DND-41 (cell line): ENCODE data around the gene DSN1.
A peak's percentile ranks its signal among the peaks of the same experiment; 100 is the strongest.

Experiments used
- ATAC-seq: fragments of 200-7000 bp; cut with Tn5 transposase; 3 replicates; pipeline ENCODE4 v1.9.1; 2021; ENCODE audit warnings: low read depth; ENCODE audit not compliant: insufficient read depth
- DNase-seq: peaks from one replicate; pipeline ENCODE4 v3.0.0-alpha.2; 2020
- H2AFZ ChIP-seq: 2 replicates; pipeline ENCODE4 v1.6.0; 2012; ENCODE audit warnings: low read depth, low read length
- H3K27ac ChIP-seq: 2 replicates; pipeline ENCODE4 v1.5.1; 2012; ENCODE audit warnings: low read length, inconsistent platforms
- H3K27me3 ChIP-seq: fragments of 200-600 bp; sonication (generic); 2 replicates; pipeline ENCODE4 v1.6.0; 2012; ENCODE audit warnings: low read length, mild to moderate bottlenecking, inconsistent platforms; ENCODE audit not compliant: insufficient read depth, poor library complexity
- H3K36me3 ChIP-seq: 2 replicates; pipeline ENCODE4 v1.5.1; 2012; ENCODE audit warnings: low read length, inconsistent platforms; ENCODE audit not compliant: insufficient read depth
- H3K4me1 ChIP-seq: 2 replicates; pipeline ENCODE4 v1.5.1; 2012; ENCODE audit warnings: mild to moderate bottlenecking, low read length; ENCODE audit not compliant: insufficient read depth
- H3K4me2 ChIP-seq: 2 replicates; pipeline ENCODE4 v1.6.0; 2012; ENCODE audit warnings: mild to moderate bottlenecking, moderate library complexity, low read length, inconsistent platforms; ENCODE audit not compliant: insufficient read depth
- H3K4me3 ChIP-seq, 2 experiments: fragments of 200-600 bp in 1 of 2; shearing (Covaris generic) in 1 of 2; 2 replicates each; pipeline ENCODE4 v1.5.1; 2012 to 2016; ENCODE audit warnings: inconsistent platforms in 2 of 2, low read length in 2 of 2, mild to moderate bottlenecking in 2 of 2, low read depth in 1 of 2, moderate library complexity in 1 of 2
- H3K79me2 ChIP-seq: 2 replicates; pipeline ENCODE4 v1.6.0; 2012; ENCODE audit warnings: low read length, inconsistent platforms; ENCODE audit not compliant: insufficient read depth
- H3K9ac ChIP-seq: 2 replicates; pipeline ENCODE4 v1.6.0; 2012; ENCODE audit warnings: low read depth, mild to moderate bottlenecking, inconsistent platforms, low read length, moderate library complexity
- H3K9me3 ChIP-seq: 2 replicates; pipeline ENCODE4 v1.5.1; 2012; ENCODE audit warnings: low read length, moderate library complexity, mild to moderate bottlenecking, inconsistent platforms; ENCODE audit not compliant: insufficient read depth, severe bottlenecking
- H4K20me1 ChIP-seq: 2 replicates; pipeline ENCODE4 v1.6.0; 2012; ENCODE audit warnings: low read length; ENCODE audit not compliant: insufficient read depth
- EZH2 ChIP-seq: IDR thresholded peaks from 3 replicates; pipeline ENCODE4 v1.6.1; 2012; ENCODE audit warnings: borderline replicate concordance, low read depth, mild to moderate bottlenecking, moderate library complexity, low read length, inconsistent platforms; ENCODE audit not compliant: severe bottlenecking
- TF ChIP-seq, protein P1 (sequence below): IDR thresholded peaks from 2 replicates; pipeline ENCODE4 v1.5.1; 2012; ENCODE audit warnings: borderline replicate concordance, low read length, moderate library complexity, mild to moderate bottlenecking; ENCODE audit not compliant: poor library complexity, severe bottlenecking; ENCODE audit errors: extremely low read depth

The DSN1 gene

DNA sequence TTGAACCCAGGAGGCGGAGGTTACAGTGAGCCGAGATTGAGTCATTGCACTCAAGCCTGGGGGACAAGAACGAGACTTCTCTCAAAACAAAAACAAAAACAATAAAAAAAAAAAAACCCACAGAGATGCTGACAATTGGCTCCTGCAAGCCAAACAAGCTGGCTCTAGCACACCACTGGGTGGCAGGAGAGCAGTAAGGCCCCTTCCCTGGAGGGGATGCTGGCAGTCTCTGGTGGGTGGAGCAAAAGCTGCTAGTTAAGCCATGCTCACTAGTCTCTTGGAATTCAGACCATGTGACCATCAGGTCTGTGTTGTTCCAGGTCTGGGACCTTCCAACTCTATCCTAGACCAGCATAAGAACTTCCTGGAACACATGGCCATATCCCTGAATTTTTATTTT lies 18.9 kb upstream of the DSN1 start:
- Histone ChIP-seq H4K20me1 (no peaks in the 10 kb centered on the region), H3K9me3 (no peaks in the 10 kb centered on the region), H2AFZ (no peak overlapping the region), H3K27ac (no peak overlapping the region), H3K27me3 (no peaks in the 10 kb centered on the region), H3K79me2 (no peaks in the 10 kb centered on the region), H3K36me3 (peaks cover 58% of the 10 kb centered on the region), H3K4me3 (no peak overlapping the region), H3K4me1 (no peaks in the 10 kb centered on the region), H3K4me2 (no peak overlapping the region), H3K9ac (no peak overlapping the region)
- peak; percentile 28 for DNase-seq
- ATAC-seq, result peak; percentile 59; the same call in 2 of the 3 replicates
- TF ChIP-seq, protein P1, sequence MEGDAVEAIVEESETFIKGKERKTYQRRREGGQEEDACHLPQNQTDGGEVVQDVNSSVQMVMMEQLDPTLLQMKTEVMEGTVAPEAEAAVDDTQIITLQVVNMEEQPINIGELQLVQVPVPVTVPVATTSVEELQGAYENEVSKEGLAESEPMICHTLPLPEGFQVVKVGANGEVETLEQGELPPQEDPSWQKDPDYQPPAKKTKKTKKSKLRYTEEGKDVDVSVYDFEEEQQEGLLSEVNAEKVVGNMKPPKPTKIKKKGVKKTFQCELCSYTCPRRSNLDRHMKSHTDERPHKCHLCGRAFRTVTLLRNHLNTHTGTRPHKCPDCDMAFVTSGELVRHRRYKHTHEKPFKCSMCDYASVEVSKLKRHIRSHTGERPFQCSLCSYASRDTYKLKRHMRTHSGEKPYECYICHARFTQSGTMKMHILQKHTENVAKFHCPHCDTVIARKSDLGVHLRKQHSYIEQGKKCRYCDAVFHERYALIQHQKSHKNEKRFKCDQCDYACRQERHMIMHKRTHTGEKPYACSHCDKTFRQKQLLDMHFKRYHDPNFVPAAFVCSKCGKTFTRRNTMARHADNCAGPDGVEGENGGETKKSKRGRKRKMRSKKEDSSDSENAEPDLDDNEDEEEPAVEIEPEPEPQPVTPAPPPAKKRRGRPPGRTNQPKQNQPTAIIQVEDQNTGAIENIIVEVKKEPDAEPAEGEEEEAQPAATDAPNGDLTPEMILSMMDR, result peak; percentile 40
- TF ChIP-seq EZH2, result no peak

DNA sequence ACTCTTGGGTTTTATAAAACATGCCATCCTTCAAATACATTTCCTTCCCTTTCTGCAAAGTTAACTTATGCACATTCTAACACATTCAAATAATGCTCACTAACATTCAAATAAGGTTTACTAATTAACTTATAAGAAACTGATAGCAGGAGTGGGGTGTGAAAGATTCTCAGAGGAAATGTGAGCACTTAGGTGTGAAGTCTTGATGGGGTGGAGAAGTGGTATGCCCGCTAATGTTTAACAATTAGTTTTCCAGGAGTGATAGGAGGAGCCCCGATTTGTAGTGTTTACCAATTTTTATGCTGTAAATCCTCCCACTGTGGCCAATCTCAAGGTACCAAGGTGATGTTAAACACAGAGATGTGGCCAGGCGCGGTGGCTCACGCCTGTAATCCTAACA lies 18.3 kb upstream of the DSN1 start:
- no peak overlapping the region for H3K9ac ChIP-seq
- no peaks in the 10 kb centered on the region for H3K27me3 ChIP-seq
- no peak for TF ChIP-seq EZH2
- TF ChIP-seq, protein P1, result no peak
- H3K79me2 ChIP-seq, result no peaks in the 10 kb centered on the region
- peaks cover 58% of the 10 kb centered on the region for H3K36me3 ChIP-seq
- H3K4me3 ChIP-seq, result no peak overlapping the region
- DNase-seq, result no peak
- ATAC-seq, result no peak
- H3K9me3 ChIP-seq, result no peaks in the 10 kb centered on the region
- no peaks in the 10 kb centered on the region for H3K4me1 ChIP-seq
- no peak overlapping the region for H3K27ac ChIP-seq
- no peak overlapping the region for H3K4me2 ChIP-seq
- H2AFZ ChIP-seq, result no peak overlapping the region
- H4K20me1 ChIP-seq, result no peaks in the 10 kb centered on the region

- Histone ChIP-seq H3K27ac (no peak overlapping the region), H3K36me3 (peaks cover 59% of the 10 kb centered on the region), H3K79me2 (no peaks in the 10 kb centered on the region), H3K4me2 (no peak overlapping the region), H3K27me3 (no peaks in the 10 kb centered on the region), H3K4me3 (no peak overlapping the region), H3K9ac (no peak overlapping the region), H3K4me1 (no peaks in the 10 kb centered on the region), H3K9me3 (no peaks in the 10 kb centered on the region), H2AFZ (no peak overlapping the region), H4K20me1 (0 out of 2 replicates have a peak, but pooled peaks cover 12% of the 10 kb centered on the region)
- DNase-seq (no peak), ATAC-seq (no peak)
- TF ChIP-seq EZH2, result no peak
- TF ChIP-seq, protein P1, result no peak
Observed at GRCh38 chr20:36786663-36787062, 13.1 kb upstream of the DSN1 start.

- DNase-seq (no peak), ATAC-seq (no peak)
- Histone ChIP-seq H3K36me3 (peaks cover 55% of the 10 kb centered on the region), H4K20me1 (0 out of 2 replicates have a peak, but pooled peaks cover 12% of the 10 kb centered on the region), H3K9ac (no peak overlapping the region), H3K4me3 (no peak overlapping the region), H3K27ac (no peak overlapping the region), H3K4me2 (no peak overlapping the region), H3K4me1 (no peaks in the 10 kb centered on the region), H3K9me3 (no peaks in the 10 kb centered on the region), H3K79me2 (no peaks in the 10 kb centered on the region), H2AFZ (no peak overlapping the region), H3K27me3 (no peaks in the 10 kb centered on the region)
- TF ChIP-seq, protein P1, result no peak
- no peak for TF ChIP-seq EZH2
Observed at GRCh38 chr20:36786246-36786645, 12.7 kb upstream of the DSN1 start.
